ENCODE measurements around the gene DGKZ. TPM values are rescaled to one million over a fixed set of nuclear protein-coding genes. Genes with fewer than 3 reads are reported as not detected.
A peak's percentile ranks its signal among the peaks of the same experiment; 100 is the strongest.
"Not testable (repeated sequence)": the region's sequence is repeated elsewhere in the genome, so short reads cannot be mapped to it uniquely, and the experiment has no call there.

The DGKZ gene, protein sequence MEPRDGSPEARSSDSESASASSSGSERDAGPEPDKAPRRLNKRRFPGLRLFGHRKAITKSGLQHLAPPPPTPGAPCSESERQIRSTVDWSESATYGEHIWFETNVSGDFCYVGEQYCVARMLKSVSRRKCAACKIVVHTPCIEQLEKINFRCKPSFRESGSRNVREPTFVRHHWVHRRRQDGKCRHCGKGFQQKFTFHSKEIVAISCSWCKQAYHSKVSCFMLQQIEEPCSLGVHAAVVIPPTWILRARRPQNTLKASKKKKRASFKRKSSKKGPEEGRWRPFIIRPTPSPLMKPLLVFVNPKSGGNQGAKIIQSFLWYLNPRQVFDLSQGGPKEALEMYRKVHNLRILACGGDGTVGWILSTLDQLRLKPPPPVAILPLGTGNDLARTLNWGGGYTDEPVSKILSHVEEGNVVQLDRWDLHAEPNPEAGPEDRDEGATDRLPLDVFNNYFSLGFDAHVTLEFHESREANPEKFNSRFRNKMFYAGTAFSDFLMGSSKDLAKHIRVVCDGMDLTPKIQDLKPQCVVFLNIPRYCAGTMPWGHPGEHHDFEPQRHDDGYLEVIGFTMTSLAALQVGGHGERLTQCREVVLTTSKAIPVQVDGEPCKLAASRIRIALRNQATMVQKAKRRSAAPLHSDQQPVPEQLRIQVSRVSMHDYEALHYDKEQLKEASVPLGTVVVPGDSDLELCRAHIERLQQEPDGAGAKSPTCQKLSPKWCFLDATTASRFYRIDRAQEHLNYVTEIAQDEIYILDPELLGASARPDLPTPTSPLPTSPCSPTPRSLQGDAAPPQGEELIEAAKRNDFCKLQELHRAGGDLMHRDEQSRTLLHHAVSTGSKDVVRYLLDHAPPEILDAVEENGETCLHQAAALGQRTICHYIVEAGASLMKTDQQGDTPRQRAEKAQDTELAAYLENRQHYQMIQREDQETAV
- 10 to 100 TPM; 38.3 to 39.8 (median 38.9) TPM for polyA plus RNA-seq (ENCODE audit: insufficient read length in 3 of 3)
- long read RNA-seq, donor 1, partial matches to known transcripts = 8 of 12 reads
- long read RNA-seq, donor 1, other reads (novel, unspliced or antisense) = 0 of 12 reads
- long read RNA-seq, donor 2, partial matches to known transcripts = 5 of 10 reads
- long read RNA-seq, donor 2, other reads (novel, unspliced or antisense) = 0 of 10 reads
- long read RNA-seq, donor 3, partial matches to known transcripts = 808 of 812 reads
- long read RNA-seq, donor 3, other reads (novel, unspliced or antisense) = 0 of 812 reads
- long read RNA-seq, donor 4, partial matches to known transcripts = 871 of 874 reads
- long read RNA-seq, donor 4, other reads (novel, unspliced or antisense) = 0 of 874 reads
- long read RNA-seq, donor 5, partial matches to known transcripts = 0 of 1 reads
- long read RNA-seq, donor 5, other reads (novel, unspliced or antisense) = 0 of 1 reads
- long read RNA-seq, donor 6, partial matches to known transcripts = 0 of 2 reads
- long read RNA-seq, donor 6, other reads (novel, unspliced or antisense) = 0 of 2 reads
- long read RNA-seq, donor 7, partial matches to known transcripts = 19 of 23 reads
- long read RNA-seq, donor 7, other reads (novel, unspliced or antisense) = 0 of 23 reads
- long read RNA-seq, donor 8, partial matches to known transcripts = 7 of 7 reads
- long read RNA-seq, donor 8, other reads (novel, unspliced or antisense) = 0 of 7 reads
- long read RNA-seq, donor 9, partial matches to known transcripts = 10 of 14 reads
- long read RNA-seq, donor 9, other reads (novel, unspliced or antisense) = 0 of 14 reads
- long read RNA-seq, donor 10, partial matches to known transcripts = 23 of 25 reads
- long read RNA-seq, donor 10, other reads (novel, unspliced or antisense) = 0 of 25 reads
- long read RNA-seq, donor 11, partial matches to known transcripts = 7 of 10 reads
- long read RNA-seq, donor 11, other reads (novel, unspliced or antisense) = 0 of 10 reads
- long read RNA-seq, donor 12, partial matches to known transcripts = 13 of 17 reads
- long read RNA-seq, donor 12, other reads (novel, unspliced or antisense) = 0 of 17 reads
- long read RNA-seq, donor 13, partial matches to known transcripts = 0 of 1 reads
- long read RNA-seq, donor 13, other reads (novel, unspliced or antisense) = 0 of 1 reads
- long read RNA-seq, donor 14 = 0 reads
- long read RNA-seq, donor 15, partial matches to known transcripts = 8 of 14 reads
- long read RNA-seq, donor 15, other reads (novel, unspliced or antisense) = 0 of 14 reads
- long read RNA-seq, donor 16, partial matches to known transcripts = 12 of 14 reads
- long read RNA-seq, donor 16, other reads (novel, unspliced or antisense) = 0 of 14 reads

DNA sequence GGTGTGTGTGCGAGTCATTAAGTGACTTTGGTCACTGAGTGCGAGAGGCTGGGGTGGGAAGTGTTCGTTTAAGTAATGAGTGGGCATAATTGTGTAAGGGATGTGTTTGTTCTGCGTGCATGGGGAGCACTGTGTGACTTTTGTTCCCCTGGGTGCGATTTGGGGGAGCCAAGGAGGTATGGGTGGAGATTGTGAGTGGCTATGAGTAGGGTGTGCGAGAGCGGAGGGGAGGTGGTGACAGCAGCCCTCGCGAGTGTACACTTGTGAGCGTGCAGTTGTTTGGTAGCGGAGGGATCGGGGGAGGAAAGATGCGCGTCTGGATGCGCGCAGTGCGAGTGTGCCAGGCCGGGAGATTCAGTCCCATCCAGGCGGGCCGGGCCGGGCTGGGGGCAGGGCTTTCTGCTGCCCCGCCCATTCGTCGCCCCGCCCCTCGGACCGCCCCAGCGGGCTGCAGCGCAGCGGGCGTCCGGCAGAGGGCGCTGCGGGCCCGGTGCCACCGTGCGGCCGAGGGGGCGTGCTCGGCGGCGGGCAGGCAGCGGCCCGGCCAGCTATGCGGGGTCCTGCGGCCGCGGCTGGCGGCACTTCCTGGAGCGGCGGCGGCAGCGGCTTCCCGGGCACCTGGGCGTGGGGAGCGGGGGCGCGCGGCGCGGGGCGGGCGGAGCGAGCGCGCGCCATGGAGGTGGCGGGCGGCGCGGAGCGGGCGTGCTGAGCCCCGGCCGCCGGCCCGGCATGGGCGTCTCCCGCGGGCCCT is at the start of gene DGKZ:
Gene DGKZ, plus strand, starts transcription at position 578 of the 751 bp plus-strand sequence. CDS start 197 bp downstream, outside the sequence.
- DNase-seq = no peak

DNA sequence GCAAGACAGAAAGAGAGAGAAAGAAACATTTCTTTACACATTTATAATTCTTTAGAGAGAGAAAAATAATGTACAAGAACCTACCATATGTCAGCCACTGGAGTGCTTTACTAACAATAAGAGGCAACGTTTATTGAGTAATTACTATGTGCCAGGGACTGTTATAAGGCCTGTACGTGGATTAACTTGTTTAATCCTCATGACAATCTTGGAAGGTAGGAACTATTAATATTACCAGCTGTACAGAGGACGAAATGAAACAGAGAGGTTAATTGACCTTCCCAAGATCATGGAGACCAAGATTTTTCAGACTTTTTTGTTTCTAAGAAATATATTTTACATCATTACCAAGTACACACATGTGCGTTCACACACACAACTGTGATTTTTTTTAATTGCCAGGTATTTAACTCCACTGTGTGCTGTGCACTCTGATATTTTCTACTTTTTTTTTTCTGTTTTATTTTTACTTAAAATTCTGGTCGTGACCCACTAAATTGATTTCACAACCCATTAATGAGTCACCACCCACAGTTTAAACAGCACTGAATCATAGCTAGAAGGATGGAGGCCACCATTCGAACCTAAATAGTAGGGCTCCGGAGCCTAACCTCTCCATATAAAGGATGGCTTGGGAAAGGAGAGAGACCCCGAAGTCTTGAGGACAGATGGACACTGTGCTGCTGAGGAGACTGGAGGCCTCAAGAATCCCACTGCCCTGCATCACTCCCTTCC is 48.4 kb upstream of the DGKZ start:
- DNase-seq = no peak

DNA sequence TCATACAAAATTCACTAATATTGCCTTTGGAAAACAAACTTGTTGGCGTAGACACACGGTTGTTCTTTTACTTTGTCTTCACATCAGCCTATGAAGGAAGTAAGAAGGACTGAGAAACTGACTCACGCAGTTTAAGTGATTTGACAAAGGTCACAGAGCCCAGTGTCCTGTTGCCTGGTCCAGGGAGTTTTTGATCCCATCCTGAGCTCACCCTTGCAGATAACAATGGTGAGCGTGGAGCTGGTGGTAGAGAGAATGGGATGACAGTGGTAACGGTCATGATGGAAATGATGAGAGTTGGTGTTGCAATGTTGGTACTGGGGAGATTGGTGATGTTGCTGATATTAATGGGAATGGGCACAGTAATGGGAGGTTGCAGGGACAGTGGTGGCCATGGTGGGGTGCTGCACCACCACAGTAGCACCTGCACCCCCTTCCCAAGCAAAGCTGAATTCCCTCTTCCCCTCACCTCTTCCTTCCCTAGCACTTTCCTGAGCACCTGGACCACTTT is 47.8 kb upstream of the DGKZ start:
- DNase-seq = no peak

DNA sequence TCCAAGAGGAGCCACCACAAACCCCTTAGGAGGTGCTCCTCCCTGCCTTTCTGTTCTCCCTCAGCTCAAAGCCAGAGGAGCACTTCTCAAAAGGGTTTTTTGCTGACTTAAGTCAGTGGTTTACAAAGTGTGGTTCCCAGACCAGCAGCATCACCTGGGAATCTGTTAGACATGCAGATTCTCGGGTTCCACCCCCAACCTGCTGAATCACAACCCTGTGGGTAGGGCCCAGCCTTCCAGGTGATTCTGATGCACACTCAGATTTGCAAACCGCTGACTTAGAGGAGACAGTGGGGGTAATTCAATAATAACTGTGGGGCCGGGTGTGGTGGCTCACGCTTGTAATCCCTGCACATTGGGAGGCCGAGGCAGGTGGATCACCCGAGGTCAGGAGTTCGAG is 47.0 kb upstream of the DGKZ start:
- DNase-seq = no peak

- DNase-seq = no peak
These were observed 44.4 kb upstream of the DGKZ start for GRCh38 chr11:46302866-46303265.

DNA sequence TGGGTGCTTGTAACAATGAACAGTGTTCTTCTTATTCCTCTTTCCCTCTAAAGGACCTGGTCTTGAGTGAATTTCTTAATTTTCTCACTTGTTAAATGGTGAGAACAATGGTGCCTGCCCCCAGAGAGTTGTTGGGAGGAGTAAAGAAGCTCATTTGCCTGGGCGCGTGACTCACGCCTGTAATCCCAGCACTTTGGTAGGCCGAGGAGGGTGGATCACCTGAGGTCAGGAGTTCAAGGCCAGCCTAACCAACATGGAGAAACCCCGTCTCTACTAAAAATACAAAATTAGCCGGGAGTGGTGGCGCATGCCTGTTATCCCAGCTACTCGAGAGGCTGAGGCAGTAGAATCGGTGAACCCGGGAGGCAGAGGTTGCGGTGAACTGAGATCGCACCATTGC is 43.2 kb upstream of the DGKZ start:
- not testable (repeated sequence) for DNase-seq

GRCh38 chr11:46304605-46305179 is 42.6 kb upstream of the DGKZ start:
- DNase-seq = no peak

- no peak for DNase-seq
These were observed 42.0 kb upstream of the DGKZ start for GRCh38 chr11:46305295-46305694.

GRCh38 chr11:46306296-46306853 is 40.9 kb upstream of the DGKZ start:
- DNase-seq = no peak

- DNase-seq = no peak
These were observed 39.9 kb upstream of the DGKZ start for GRCh38 chr11:46307369-46307768.

DNA sequence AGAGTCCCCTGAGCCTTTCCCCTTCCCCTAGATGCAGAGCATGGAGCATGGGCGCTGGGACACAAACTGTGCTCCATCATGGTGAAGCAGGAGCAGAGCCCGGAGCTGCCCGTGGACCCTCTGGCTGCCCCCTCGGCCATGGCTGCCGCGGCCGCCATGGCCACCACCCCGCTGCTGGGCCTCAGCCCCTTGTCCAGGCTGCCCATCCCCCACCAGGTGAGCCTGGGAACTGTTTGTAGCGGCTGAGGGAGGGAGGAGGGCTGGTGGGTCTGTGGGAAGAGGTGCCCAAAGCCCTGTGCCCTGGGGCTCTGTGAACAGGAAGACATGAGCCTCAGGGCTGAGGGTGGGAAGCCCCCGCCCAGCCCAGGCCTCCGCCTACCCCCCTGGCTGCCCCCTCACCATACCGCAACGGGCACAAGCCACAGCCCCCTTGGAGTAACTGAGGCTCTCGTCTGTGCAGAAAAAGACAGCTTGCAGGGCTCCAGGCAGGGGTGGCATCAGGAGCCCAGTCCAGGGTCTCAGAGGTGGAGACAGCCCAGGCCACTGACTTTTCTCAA is 39.4 kb upstream of the DGKZ start:
- no peak for DNase-seq

DNA sequence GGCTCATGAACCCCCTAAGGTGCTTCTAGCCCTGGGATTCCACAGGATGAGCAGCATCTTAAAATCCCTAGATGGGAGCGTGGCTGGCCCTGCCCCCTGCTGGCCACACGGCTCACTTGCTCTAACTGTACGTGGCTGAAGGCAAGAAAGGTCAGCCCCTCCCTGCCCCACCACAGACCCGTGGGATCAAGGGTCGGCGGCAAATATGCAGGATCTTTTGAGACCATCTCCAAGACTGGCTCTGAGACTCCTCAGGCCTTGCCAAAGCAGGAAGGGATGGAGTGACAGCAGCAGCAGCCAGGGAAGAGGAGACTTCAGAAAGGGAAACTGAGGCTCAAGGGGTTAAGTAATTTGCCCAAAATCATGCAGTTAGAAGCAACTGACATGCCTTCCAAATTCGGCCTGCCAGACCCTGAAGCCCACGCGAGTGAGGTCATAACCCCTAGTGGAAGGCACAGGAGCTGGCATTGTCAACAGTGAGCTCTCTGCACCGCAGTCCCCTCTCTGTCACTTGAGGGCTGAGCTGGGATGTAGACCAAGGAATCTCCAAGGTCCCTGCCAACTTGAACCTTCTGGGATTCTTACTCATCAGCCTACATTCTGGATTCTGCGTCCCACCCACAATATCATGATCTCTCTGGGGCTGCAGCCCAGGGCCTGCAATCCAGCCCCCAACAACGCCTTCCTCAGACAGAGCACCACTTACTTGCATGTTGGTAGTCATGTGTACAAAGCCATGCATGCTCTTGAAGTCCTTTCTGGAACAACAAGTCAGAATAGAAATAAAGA is 38.4 kb upstream of the DGKZ start:
- DNase-seq = peak; percentile 57

DNA sequence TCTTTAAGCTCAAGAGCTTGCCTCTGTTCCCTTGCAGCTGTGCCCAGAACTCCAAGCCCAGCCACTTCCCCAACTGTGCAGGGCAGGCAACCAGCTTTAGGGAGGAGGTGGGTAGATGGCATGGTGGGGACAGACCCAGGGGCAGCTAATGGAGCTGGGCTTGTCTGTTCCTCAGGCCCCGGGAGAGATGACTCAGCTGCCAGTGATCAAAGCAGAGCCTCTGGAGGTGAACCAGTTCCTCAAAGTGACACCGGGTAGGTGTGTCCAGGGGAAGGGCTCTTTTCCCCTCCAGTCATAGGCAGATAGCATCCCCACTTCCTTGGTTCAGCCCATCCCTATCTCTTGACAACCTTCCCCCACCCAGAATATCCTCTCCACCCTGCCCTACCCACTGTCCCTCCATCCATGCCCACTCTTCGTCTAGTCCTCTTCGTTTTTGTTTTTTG is 37.4 kb upstream of the DGKZ start:
- DNase-seq = no peak

- no peak for DNase-seq
These were observed 32.1 kb upstream of the DGKZ start for GRCh38 chr11:46315033-46315738.
